H1 (cell line): Measurements from ENCODE around the gene FLT1. TPM values are rescaled to one million over a fixed set of nuclear protein-coding genes. Genes with fewer than 3 reads are reported as not detected.

Experiments used
- CTCF ChIA-PET: fragments of 300-600 bp; sonication (Branson Sonifier 250); formaldehyde crosslinking; loops from one replicate; lab custom pipeline; 2021; ENCODE audit not compliant: partially characterized antibody; lab: Charles Lee
- POLR2A ChIA-PET: fragments of 300-600 bp; sonication (Branson Sonifier 250); formaldehyde crosslinking; loops from one replicate; lab custom pipeline; 2021; ENCODE audit warnings: inconsistent platforms; ENCODE audit not compliant: partially characterized antibody; lab: Charles Lee
- DNase-seq, 2 experiments: peaks; one replicate each; pipeline versions ENCODE4 v3.0.0 to v3.0.0-alpha.2; 2010 to 2022; ENCODE audit warnings: low spot score in 2 of 2, low read depth in 1 of 2, mixed read lengths in 1 of 2
- FAIRE-seq: peaks from 2 replicates; lab custom pipeline; 2011; peaks lifted over from hg19 to GRCh38; lab: Jason Lieb, UNC
- H2AFZ ChIP-seq: 2 replicates; pipeline ENCODE4 v1.8.1; 2012; ENCODE audit warnings: low read length, inconsistent platforms
- H2AK5ac ChIP-seq: 2 replicates; pipeline ENCODE4 v1.6.1; 2013; ENCODE audit warnings: low read depth, low read length
- H2BK120ac ChIP-seq: replicated peaks from 2 replicates; pipeline ENCODE3; 2013; ENCODE audit warnings: low read depth, low read length, inconsistent platforms
- H2BK12ac ChIP-seq: 2 replicates; pipeline ENCODE4 v1.6.1; 2013; ENCODE audit warnings: low read depth, low read length
- H2BK15ac ChIP-seq: 2 replicates; pipeline ENCODE4 v1.6.1; 2013; ENCODE audit warnings: low read length
- H2BK20ac ChIP-seq: 2 replicates; pipeline ENCODE4 v1.6.1; 2013; ENCODE audit warnings: low read length
- H2BK5ac ChIP-seq: 2 replicates; pipeline ENCODE4 v1.6.1; 2013; ENCODE audit warnings: low read depth, low read length
- H3K14ac ChIP-seq: 2 replicates; pipeline ENCODE4 v1.6.1; 2013; ENCODE audit warnings: inconsistent platforms; ENCODE audit not compliant: insufficient read length
- H3K18ac ChIP-seq: 2 replicates; pipeline ENCODE4 v1.6.1; 2013; ENCODE audit warnings: low read length; ENCODE audit errors: extremely low read depth
- H3K23ac ChIP-seq: 2 replicates; pipeline ENCODE4 v1.6.1; 2013; ENCODE audit warnings: inconsistent platforms; ENCODE audit not compliant: insufficient read length
- H3K23me2 ChIP-seq: 2 replicates; pipeline ENCODE4 v1.6.1; 2013; ENCODE audit warnings: low read depth, low read length
- H3K27ac ChIP-seq: 2 replicates; pipeline ENCODE4 v1.6.1; 2011; ENCODE audit warnings: low read depth, low read length, inconsistent platforms
- H3K27me3 ChIP-seq, 4 experiments: replicated peaks in 1 of 4; 1 replicate in 1 of 4; 2 replicates in 3 of 4; pipeline versions ENCODE4 v1.6.1 to v1.8.1; 2011 to 2013; ENCODE audit warnings: low read length in 3 of 4, mild to moderate bottlenecking in 3 of 4, inconsistent platforms in 2 of 4, mixed read lengths in 2 of 4, moderate library complexity in 1 of 4; ENCODE audit not compliant: control insufficient read depth in 3 of 4, insufficient read depth in 3 of 4; ENCODE audit errors: extremely low read depth in 1 of 4
- H3K36me3 ChIP-seq, 4 experiments: 2 replicates each; pipeline versions ENCODE4 v1.6.1 to v1.8.1; 2011 to 2013; ENCODE audit warnings: mild to moderate bottlenecking in 4 of 4, low read length in 3 of 4, moderate library complexity in 2 of 4, control low read depth in 1 of 4, inconsistent platforms in 1 of 4; ENCODE audit not compliant: insufficient read depth in 4 of 4, control insufficient read depth in 2 of 4
- H3K4ac ChIP-seq: replicated peaks from 2 replicates; pipeline ENCODE3; 2013; ENCODE audit warnings: low read length, low read depth, mixed read lengths, inconsistent platforms; ENCODE audit not compliant: insufficient read length
- H3K4me1 ChIP-seq, 4 experiments: replicated peaks in 1 of 4; 1 replicate in 1 of 4; 2 replicates in 3 of 4; pipeline versions ENCODE4 v1.6.1 to v1.8.1; 2011 to 2013; ENCODE audit warnings: low read length in 3 of 4, inconsistent platforms in 2 of 4, mixed read lengths in 1 of 4; ENCODE audit not compliant: insufficient read depth in 4 of 4, control insufficient read depth in 3 of 4
- H3K4me2 ChIP-seq, 2 experiments: 2 replicates each; pipeline versions ENCODE4 v1.6.1 to v1.8.1; 2011 to 2013; ENCODE audit warnings: low read depth in 2 of 2, low read length in 2 of 2, control low read depth in 1 of 2, inconsistent platforms in 1 of 2, mild to moderate bottlenecking in 1 of 2; ENCODE audit not compliant: insufficient read depth in 1 of 2
- H3K4me3 ChIP-seq, 4 experiments: fragments of 200-600, 300-600 bp in 1 of 4; sonication (generic), shearing (Covaris generic), sonication (Bioruptor Twin) in 1 of 4; 2 replicates each; pipeline versions ENCODE4 v1.5.1 to v1.8.1; 2011 to 2016; ENCODE audit warnings: low read length in 4 of 4, low read depth in 3 of 4, control low read depth in 2 of 4, inconsistent platforms in 2 of 4, mild to moderate bottlenecking in 2 of 4, mixed read lengths in 1 of 4, moderate library complexity in 1 of 4; ENCODE audit not compliant: insufficient read depth in 2 of 4; ENCODE audit errors: extremely low read depth in 1 of 4
- H3K56ac ChIP-seq: replicated peaks from 2 replicates; pipeline ENCODE3; 2013; ENCODE audit warnings: low read depth, mild to moderate bottlenecking, mixed read lengths, low read length, inconsistent platforms; ENCODE audit not compliant: insufficient read length
- H3K79me1 ChIP-seq: 2 replicates; pipeline ENCODE4 v1.6.1; 2013; ENCODE audit warnings: low read depth, low read length, control low read depth
- H3K79me2 ChIP-seq, 2 experiments: 2 replicates each; pipeline versions ENCODE4 v1.6.1 to v1.8.1; 2012 to 2013; ENCODE audit warnings: low read length in 2 of 2, mild to moderate bottlenecking in 2 of 2, inconsistent platforms in 1 of 2; ENCODE audit not compliant: insufficient read depth in 2 of 2, control insufficient read depth in 1 of 2
- H3K9ac ChIP-seq, 4 experiments: replicated peaks in 1 of 4; 1 replicate in 1 of 4; 2 replicates in 3 of 4; pipeline versions ENCODE4 v1.6.1 to v1.8.1; 2011 to 2013; ENCODE audit warnings: low read depth in 3 of 4, low read length in 3 of 4, control low read depth in 2 of 4, mild to moderate bottlenecking in 2 of 4, moderate library complexity in 2 of 4, inconsistent platforms in 1 of 4; ENCODE audit errors: extremely low read depth in 1 of 4
- H3K9me3 ChIP-seq, 2 experiments: 2 replicates each; pipeline versions ENCODE4 v1.6.1 to v1.8.1; 2012 to 2013; ENCODE audit warnings: mild to moderate bottlenecking in 2 of 2, moderate library complexity in 2 of 2, control low read depth in 1 of 2, inconsistent platforms in 1 of 2, low read depth in 1 of 2, low read length in 1 of 2, mixed read lengths in 1 of 2; ENCODE audit not compliant: insufficient read depth in 2 of 2
- H4K20me1 ChIP-seq, 2 experiments: replicated peaks in 1 of 2; 2 replicates each; pipeline versions ENCODE3 to v1.8.1; 2011 to 2013; ENCODE audit warnings: inconsistent platforms in 2 of 2, low read length in 2 of 2, mild to moderate bottlenecking in 1 of 2; ENCODE audit not compliant: insufficient read depth in 2 of 2, control insufficient read depth in 1 of 2
- H4K5ac ChIP-seq: 2 replicates; pipeline ENCODE4 v1.6.1; 2013; ENCODE audit warnings: low read length, low read depth, mixed read lengths, inconsistent platforms; ENCODE audit not compliant: insufficient read length
- H4K8ac ChIP-seq: 2 replicates; pipeline ENCODE4 v1.8.0; 2013; ENCODE audit warnings: mild to moderate bottlenecking, moderate library complexity, low read length, inconsistent platforms; ENCODE audit not compliant: insufficient read depth; ENCODE audit errors: extremely low read depth
- H4K91ac ChIP-seq: replicated peaks from 2 replicates; pipeline ENCODE3; 2013; ENCODE audit warnings: low read length, mixed read lengths, inconsistent platforms; ENCODE audit not compliant: insufficient read length
- ATF2 ChIP-seq: IDR thresholded peaks from 2 replicates; pipeline ENCODE4 v1.6.1; 2012; ENCODE audit warnings: low read length, inconsistent platforms
- CBX8 ChIP-seq: fragments of 300-800, 300-1000 bp; sonication (generic); IDR thresholded peaks from 2 replicates; pipeline ENCODE4 v1.7.1; 2016; ENCODE audit warnings: low read depth, low read length, borderline replicate concordance
- CHD2 ChIP-seq: IDR thresholded peaks from 2 replicates; pipeline ENCODE4 v1.6.1; 2012; ENCODE audit warnings: low read length, improper control_type of control experiment
- EGR1 ChIP-seq: IDR thresholded peaks from 2 replicates; pipeline ENCODE4 v1.6.1; 2011; ENCODE audit warnings: low read depth, low read length, borderline replicate concordance
- FOSL1 ChIP-seq: IDR thresholded peaks from 2 replicates; pipeline ENCODE4 v1.6.1; 2011; ENCODE audit warnings: mild to moderate bottlenecking, low read depth, low read length, moderate library complexity; ENCODE audit not compliant: insufficient read depth
- JUND ChIP-seq: IDR thresholded peaks from 2 replicates; pipeline ENCODE4 v1.6.1; 2011; ENCODE audit warnings: mild to moderate bottlenecking, improper control_type of control experiment, low read length
- RAD21 ChIP-seq, 2 experiments: IDR thresholded peaks in 1 of 2; conservative IDR thresholded peaks in 1 of 2; 2 replicates each; pipeline ENCODE4 v1.6.1; 2011; ENCODE audit warnings: low read depth in 2 of 2, low read length in 2 of 2, improper control_type of control experiment in 1 of 2, inconsistent platforms in 1 of 2, mild to moderate bottlenecking in 1 of 2, moderate library complexity in 1 of 2
- SIX5 ChIP-seq: IDR thresholded peaks from 2 replicates; pipeline ENCODE4 v1.6.1; 2011; ENCODE audit warnings: mild to moderate bottlenecking, low read depth, low read length
- TAF1 ChIP-seq: IDR thresholded peaks from 2 replicates; pipeline ENCODE4 v1.6.1; 2011; ENCODE audit warnings: mild to moderate bottlenecking, low read depth, low read length
- WGBS, 2 experiments: shearing (Covaris generic) in 1 of 2; methylation state at CpG; one replicate each; pipeline versions ENCODE4 v1.1.6 to v1.1.7; 2013 to 2015; ENCODE audit warnings: low lambda C conversion rate in 2 of 2, mixed read lengths in 2 of 2, inconsistent platforms in 1 of 2, low coverage in 1 of 2, missing lambda C conversion rate in 1 of 2; ENCODE audit not compliant: insufficient replicate concordance in 2 of 2, insufficient coverage in 1 of 2, insufficient read length in 1 of 2; ENCODE audit errors: extremely low coverage in 1 of 2, missing lambda C conversion rate in 1 of 2; 5-methylcytosine and 5-hydroxymethylcytosine counted together
- polyA plus RNA-seq, 7 experiments: library from polyadenylated mRNA; depleted of rRNA in 3 of 7; stranded (reverse) in 5 of 7; unstranded in 2 of 7; fragments of >200 nt in 5 of 7; fragments of 200-250 nt in 2 of 7; gene quantifications; 1 replicate in 5 of 7; 2 replicates in 1 of 7; 4 replicates in 1 of 7; pipeline versions ENCODE4 v1.2.1 to v1.2.3, GENCODE V29; 2011 to 2013; ENCODE audit warnings: missing spikeins in 2 of 7, mixed read lengths in 2 of 7
- total RNA-seq: library from RNA; stranded (reverse); fragmentation: NEBNext Ultra II Directional; extraction: Animal tissue kit (Norgen Biotek cat#: 25700); gene quantifications from 2 replicates; pipeline ENCODE4 v1.2.1, GENCODE V29; 2021

Gene FLT1
- total and polyA plus RNA-seq, 2 of the 8 experiments (the other 6 are each of a cell fraction or from before 2014, with no cell fraction given), result 19.7 to 90.2 TPM

GRCh38 chr13:28470296-28470695 is 24.6 kb downstream of the FLT1 start:
- Histone ChIP-seq H3K36me3 (peaks cover 4 to 25% (median 15%) of the 10 kb centered on the region in 4 experiments; a peak in 6 of 8 replicates), H4K5ac (no peak overlapping the region), H2BK120ac (no peak overlapping the region), H3K4me2 (no peak overlapping the region), H4K91ac (no peak overlapping the region), H2AK5ac (no peak overlapping the region), H3K56ac (no peak overlapping the region), H3K27ac (no peak overlapping the region), H4K20me1 (peaks cover 0 to 9% of the 10 kb centered on the region in 2 experiments), H3K79me2 (peaks cover 0 to 82% of the 10 kb centered on the region in 2 experiments; a peak in 3 of 4 replicates), H2BK12ac (no peak overlapping the region), H3K27me3 (no peaks in the 10 kb centered on the region), H3K9ac (no peak overlapping the region), H3K18ac (no peak overlapping the region), H3K9me3 (peaks cover 0 to 5% of the 10 kb centered on the region in 2 experiments; a peak in 2 of 4 replicates), H2BK5ac (no peak overlapping the region), H2AFZ (no peak overlapping the region), H3K79me1 (0 out of 2 replicates have a peak, but pooled peaks cover 2% of the 10 kb centered on the region), H3K14ac (no peak overlapping the region), H3K4ac (no peak overlapping the region), H3K4me1 (peaks cover 0 to 13% (median 8%) of the 10 kb centered on the region in 4 experiments), H2BK15ac (no peak overlapping the region), H2BK20ac (no peak overlapping the region), H3K23me2 (no peaks in the 10 kb centered on the region), H3K23ac (no peak overlapping the region), H4K8ac (no peak overlapping the region), H3K4me3 (no peak overlapping the region)
- POLR2A ChIA-PET, result interaction anchor here (0.7 kb wide), 1 partner anchor 13 kb away, joined by 3 read pairs; no protein-coding TSS in a partner anchor
- 90% methylated on average over 4 of the region's 4 CpGs; no CpG with 5 or more reads in 1 of the 2 experiments for WGBS, 2 experiments
- CTCF ChIA-PET, result interaction anchor here (1.2 kb wide), 1 partner anchor 145 kb away, joined by 3 read pairs; no protein-coding TSS in a partner anchor
- DNase-seq (no peak), FAIRE-seq (no peak)
- no peak for TF ChIP-seq CBX8
- no peak for TF ChIP-seq SIX5
- no peak for TF ChIP-seq RAD21 (IDR thresholded peaks at IDR 0.05 in 1 of 2, conservative IDR thresholded peaks at IDR 0.05 in 1 of 2; ENCODE audit: low read depth in 2 of 2, low read length in 2 of 2)
- no peak for TF ChIP-seq EGR1
- no peak for TF ChIP-seq TAF1
- TF ChIP-seq CHD2, result no peak
- no peak for TF ChIP-seq JUND
- TF ChIP-seq FOSL1, result no peak
- TF ChIP-seq ATF2, result no peak
